B cell (primary cell): ENCODE results near the gene SHMT2. TPM values are rescaled to one million over a fixed set of nuclear protein-coding genes. Genes with fewer than 3 reads are reported as not detected.

Experiments
- ATAC-seq: fragments of 200-7000 bp; cut with Tn5 transposase; one replicate; pipeline ENCODE4 v1.10.0; 2021; ENCODE audit warnings: low read depth, mild to moderate bottlenecking, moderate number of reproducible peaks, moderate library complexity
- CTCF ChIA-PET: fragments of 350-600 bp; sonication (Branson Sonifier 250); formaldehyde crosslinking; loops from one replicate; lab custom pipeline; 2021; ENCODE audit warnings: antibody characterized with exemption, inconsistent platforms; lab: Charles Lee
- POLR2A ChIA-PET: fragments of 350-600 bp; sonication (Branson Sonifier 250); formaldehyde crosslinking; loops from one replicate; lab custom pipeline; 2021; ENCODE audit warnings: antibody characterized with exemption; lab: Charles Lee
- DNase-seq: peaks from one replicate; pipeline ENCODE4 v3.0.0; 2013
- H2AFZ ChIP-seq: 2 replicates; pipeline ENCODE4 v1.6.1; 2012; ENCODE audit warnings: mild to moderate bottlenecking, low read depth, low read length; ENCODE audit not compliant: insufficient read depth, poor library complexity, severe bottlenecking
- H3K27ac ChIP-seq, 2 donors: 1 replicate in 1 of 2; 2 replicates in 1 of 2; pipeline ENCODE4 v1.5.1; 2012 to 2013; ENCODE audit warnings: low read length in 2 of 2, mild to moderate bottlenecking in 2 of 2, moderate library complexity in 1 of 2
- H3K27me3 ChIP-seq, 4 experiments: fragments of 200-600 bp in 1 of 4; sonication (generic) in 1 of 4; replicated peaks in 1 of 4; 1 replicate in 2 of 4; 2 replicates in 2 of 4; pipeline versions ENCODE4 v1.6.1 to v1.7.0; 2013 to 2016; ENCODE audit warnings: low read length in 3 of 4, mild to moderate bottlenecking in 2 of 4, mixed read lengths in 1 of 4, moderate library complexity in 1 of 4; ENCODE audit not compliant: insufficient read depth in 4 of 4, control insufficient read depth in 3 of 4; ENCODE audit errors: control extremely low read depth in 1 of 4
- H3K36me3 ChIP-seq, 2 experiments: replicated peaks in 1 of 2; 1 replicate in 1 of 2; 2 replicates in 1 of 2; pipeline versions ENCODE4 v1.6.1 to v1.7.1; 2013; ENCODE audit warnings: low read length in 1 of 2; ENCODE audit not compliant: insufficient read depth in 2 of 2, control insufficient read depth in 1 of 2; ENCODE audit errors: control extremely low read depth in 1 of 2, extremely low read depth in 1 of 2
- H3K4me1 ChIP-seq, 2 donors: fragments of 200-600 bp in 1 of 2; sonication (generic) in 1 of 2; 1 replicate in 1 of 2; 2 replicates in 1 of 2; pipeline versions ENCODE4 v1.5.1 to v1.6.1; 2013 to 2017; ENCODE audit warnings: low read length in 2 of 2; ENCODE audit not compliant: control insufficient read depth in 2 of 2, insufficient read depth in 2 of 2
- H3K4me2 ChIP-seq: replicated peaks from 2 replicates; pipeline ENCODE3; 2012; ENCODE audit warnings: mild to moderate bottlenecking, low read depth, low read length; ENCODE audit not compliant: poor library complexity, severe bottlenecking
- H3K4me3 ChIP-seq, 5 experiments: fragments of 200-600 bp in 1 of 5; sonication (generic) in 1 of 5; 1 replicate in 3 of 5; 2 replicates in 2 of 5; pipeline versions ENCODE4 v1.5.1 to v1.7.0; 2011 to 2016; ENCODE audit warnings: low read length in 4 of 5, mild to moderate bottlenecking in 4 of 5, low read depth in 2 of 5, control low read depth in 1 of 5, moderate library complexity in 1 of 5; ENCODE audit not compliant: insufficient read depth in 1 of 5; ENCODE audit errors: control extremely low read depth in 1 of 5, extremely low read depth in 1 of 5
- H3K79me2 ChIP-seq: fragments of 200-600 bp; sonication (generic); one replicate; pipeline ENCODE4 v1.6.0; 2016; ENCODE audit warnings: low read length; ENCODE audit not compliant: control insufficient read depth, insufficient read depth
- H3K9ac ChIP-seq: fragments of 200-600 bp; sonication (generic); 2 replicates; pipeline ENCODE4 v1.6.1; 2017; ENCODE audit warnings: mild to moderate bottlenecking, low read length, moderate library complexity
- H3K9me3 ChIP-seq, 3 donors: one replicate each; pipeline versions ENCODE4 v1.6.1 to v1.7.1; 2013; ENCODE audit warnings: low read length in 2 of 3; ENCODE audit not compliant: control insufficient read depth in 2 of 3, insufficient read depth in 1 of 3; ENCODE audit errors: control extremely low read depth in 1 of 3
- H4K20me1 ChIP-seq: 2 replicates; pipeline ENCODE4 v1.6.0; 2012; ENCODE audit warnings: mild to moderate bottlenecking, low read length; ENCODE audit not compliant: insufficient read depth, control insufficient read depth, poor library complexity, severe bottlenecking
- H3K27ac Mint-ChIP-seq: one replicate; pipeline ENCODE4 v1.8.0; 2021; ENCODE audit warnings: mixed read lengths
- H3K27me3 Mint-ChIP-seq: one replicate; pipeline ENCODE4 v1.8.0; 2021; ENCODE audit warnings: mixed read lengths
- H3K4me1 Mint-ChIP-seq: one replicate; pipeline ENCODE4 v1.8.0; 2021; ENCODE audit warnings: mixed read lengths
- H3K4me3 Mint-ChIP-seq: one replicate; pipeline ENCODE4 v1.8.0; 2021; ENCODE audit warnings: mixed read lengths
- H3K9me3 Mint-ChIP-seq: one replicate; pipeline ENCODE4 v1.8.0; 2022; ENCODE audit warnings: mixed read lengths; ENCODE audit not compliant: insufficient read depth
- EZH2 ChIP-seq: IDR thresholded peaks from 2 replicates; pipeline ENCODE4 v1.6.1; 2012; ENCODE audit warnings: borderline replicate concordance, low read depth, mild to moderate bottlenecking, moderate library complexity, low read length; ENCODE audit not compliant: insufficient read depth, poor library complexity, severe bottlenecking
- WGBS: methylation state at CpG from one replicate; pipeline ENCODE4 v1.1.5; 2013; ENCODE audit warnings: missing lambda C conversion rate; ENCODE audit not compliant: insufficient coverage; 5-methylcytosine and 5-hydroxymethylcytosine counted together
- intact Hi-C: fragments of 100-400 bp; cut with micrococcal nuclease; formaldehyde crosslinking; loops from one replicate; pipeline ENCODE4 v1.10.0; 2022
- polyA plus RNA-seq: library from polyadenylated mRNA; depleted of rRNA; stranded (reverse); fragments of >200 nt; gene quantifications from 2 replicates; pipeline ENCODE4 v1.2.3, GENCODE V29; 2012
- total RNA-seq, 2 donors: library from RNA; stranded (reverse); fragments of 120-200 nt in 1 of 2; gene quantifications; 1 replicate in 1 of 2; 2 replicates in 1 of 2; pipeline versions ENCODE4 v1.2.3 to v1.2.4, GENCODE V29; 2013 to 2022
- TF ChIP-seq, protein P1 (sequence below): fragments of 200-600 bp; IDR thresholded peaks from one replicate; pipeline ENCODE4 v1.8.0; 2022; ENCODE audit warnings: antibody characterized with exemption, mild to moderate bottlenecking

SHMT2 gene
- total and polyA plus RNA-seq, 2 donors (not counting 1 experiment from before 2014, with no cell fraction given), result 166 to 236 TPM

DNA sequence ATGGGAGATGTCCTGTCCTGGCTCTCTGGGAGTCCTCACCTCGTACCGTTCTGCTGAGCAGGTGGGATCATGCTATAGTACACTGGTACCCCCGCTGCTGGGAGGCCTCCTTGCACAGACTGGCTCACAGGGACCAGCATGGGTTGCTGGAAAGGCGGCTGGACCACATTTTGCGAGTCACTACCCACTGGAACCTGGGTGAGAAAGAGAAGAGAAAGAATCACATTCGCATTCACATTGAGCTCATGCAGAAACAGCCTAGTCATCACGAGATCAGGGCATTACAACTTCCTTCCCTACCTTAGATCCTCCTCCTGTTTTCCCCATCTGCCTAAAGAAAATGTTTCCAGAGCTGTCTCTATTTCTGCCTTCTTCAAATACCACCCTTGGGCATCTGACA lies 38.8 kb downstream of the SHMT2 start:
- no peaks in the 10 kb centered on the region for H3K9me3 Mint-ChIP-seq
- peaks cover 6% of the 10 kb centered on the region for H3K4me1 Mint-ChIP-seq
- no peak overlapping the region for H3K4me3 Mint-ChIP-seq
- no peak overlapping the region for H3K4me2 ChIP-seq
- H3K36me3 ChIP-seq, result peaks cover 11 to 61% of the 10 kb centered on the region in 2 experiments
- ChIA-PET POLR2A (interaction anchor here (0.5 kb wide), 1 partner anchor 13 kb away, joined by 5 read pairs; no protein-coding TSS in a partner anchor), CTCF (interaction anchor here (4.2 kb wide), 1 partner anchor 190 kb away, joined by 29 read pairs; the partner anchor contains the start of gene GLI1)
- H3K27me3 ChIP-seq, result no peaks in the 10 kb centered on the region
- peak overlapping the region; percentile 59 for H3K27ac Mint-ChIP-seq
- no peak for DNase-seq
- TF ChIP-seq, protein P1, sequence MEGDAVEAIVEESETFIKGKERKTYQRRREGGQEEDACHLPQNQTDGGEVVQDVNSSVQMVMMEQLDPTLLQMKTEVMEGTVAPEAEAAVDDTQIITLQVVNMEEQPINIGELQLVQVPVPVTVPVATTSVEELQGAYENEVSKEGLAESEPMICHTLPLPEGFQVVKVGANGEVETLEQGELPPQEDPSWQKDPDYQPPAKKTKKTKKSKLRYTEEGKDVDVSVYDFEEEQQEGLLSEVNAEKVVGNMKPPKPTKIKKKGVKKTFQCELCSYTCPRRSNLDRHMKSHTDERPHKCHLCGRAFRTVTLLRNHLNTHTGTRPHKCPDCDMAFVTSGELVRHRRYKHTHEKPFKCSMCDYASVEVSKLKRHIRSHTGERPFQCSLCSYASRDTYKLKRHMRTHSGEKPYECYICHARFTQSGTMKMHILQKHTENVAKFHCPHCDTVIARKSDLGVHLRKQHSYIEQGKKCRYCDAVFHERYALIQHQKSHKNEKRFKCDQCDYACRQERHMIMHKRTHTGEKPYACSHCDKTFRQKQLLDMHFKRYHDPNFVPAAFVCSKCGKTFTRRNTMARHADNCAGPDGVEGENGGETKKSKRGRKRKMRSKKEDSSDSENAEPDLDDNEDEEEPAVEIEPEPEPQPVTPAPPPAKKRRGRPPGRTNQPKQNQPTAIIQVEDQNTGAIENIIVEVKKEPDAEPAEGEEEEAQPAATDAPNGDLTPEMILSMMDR, result no peak
- no peak for TF ChIP-seq EZH2
- peaks cover 0 to 6% of the 10 kb centered on the region in 2 donors for H3K4me1 ChIP-seq
- H3K9me3 ChIP-seq, result no peaks in the 10 kb centered on the region
- 83% methylated on average over 6 of the region's 7 CpGs for WGBS
- H3K4me3 ChIP-seq, result no peak overlapping the region
- no peaks in the 10 kb centered on the region for H3K79me2 ChIP-seq
- H3K9ac ChIP-seq, result no peak overlapping the region
- no peaks in the 10 kb centered on the region for H4K20me1 ChIP-seq
- no peak overlapping the region for H3K27ac ChIP-seq
- no peak for ATAC-seq
- no peak overlapping the region for H2AFZ ChIP-seq
- intact Hi-C loops, result no loop called here
- no peaks in the 10 kb centered on the region for H3K27me3 Mint-ChIP-seq

DNA sequence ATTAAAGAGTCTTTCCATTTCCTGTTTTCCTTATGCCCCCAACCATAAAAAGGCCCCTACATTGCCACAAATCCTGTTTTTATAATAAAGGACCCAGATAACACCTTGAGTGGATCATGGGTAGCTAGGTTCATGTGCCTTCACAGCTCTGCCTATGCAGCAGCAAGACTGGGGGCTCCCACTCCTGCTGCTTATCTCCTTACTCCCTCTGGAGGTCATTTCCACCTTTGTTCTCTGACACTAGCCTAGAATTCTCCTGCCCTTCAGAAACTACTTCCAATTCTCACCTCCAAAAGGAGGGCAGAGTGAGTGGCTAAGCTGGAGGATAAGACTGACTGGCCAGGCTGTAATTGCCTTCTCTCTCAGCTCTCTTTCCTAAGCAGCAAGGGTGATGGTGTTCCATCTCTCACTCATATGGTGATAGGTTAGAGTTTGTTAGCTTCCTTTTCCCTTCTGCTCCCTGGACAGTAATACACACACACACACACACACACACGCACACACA lies 41.5 kb downstream of the SHMT2 start:
- ChIA-PET POLR2A (no interaction called here), CTCF (interaction anchor here (1.0 to 1.3 kb wide), 3 partner anchors 57 to 188 kb away, joined by 3 to 5 read pairs (median 4); partner anchors contain the start of gene GLI1)
- H3K27ac Mint-ChIP-seq, result no peak overlapping the region
- Histone ChIP-seq H2AFZ (no peak overlapping the region), H3K4me2 (no peak overlapping the region), H3K36me3 (peaks cover 6 to 69% of the 10 kb centered on the region in 2 experiments), H3K9me3 (no peaks in the 10 kb centered on the region), H3K79me2 (no peaks in the 10 kb centered on the region), H3K27ac (no peak overlapping the region), H3K4me1 (no peaks in the 10 kb centered on the region), H3K27me3 (no peaks in the 10 kb centered on the region), H4K20me1 (no peaks in the 10 kb centered on the region), H3K4me3 (no peak overlapping the region), H3K9ac (no peak overlapping the region)
- H3K4me3 Mint-ChIP-seq, result no peak overlapping the region
- no peaks in the 10 kb centered on the region for H3K9me3 Mint-ChIP-seq
- no peak for DNase-seq
- no peaks in the 10 kb centered on the region for H3K4me1 Mint-ChIP-seq
- intact Hi-C loops, result no loop called here
- ATAC-seq, result no peak
- WGBS, result no CpG with 5 or more reads among the region's 1 CpG
- TF ChIP-seq EZH2, result no peak
- TF ChIP-seq, protein P1, result no peak
- H3K27me3 Mint-ChIP-seq, result no peaks in the 10 kb centered on the region
